Epidermal melanocyte (primary cell): ENCODE data around the gene SCOC.
"Not testable (repeated sequence)": the region's sequence is repeated elsewhere in the genome, so short reads cannot be mapped to it uniquely, and the experiment has no call there.

Source experiments
- DNase-seq: peaks from one replicate; pipeline ENCODE4 v3.0.0; 2011; ENCODE audit warnings: low spot score; ENCODE audit not compliant: insufficient read length

Gene SCOC

DNA sequence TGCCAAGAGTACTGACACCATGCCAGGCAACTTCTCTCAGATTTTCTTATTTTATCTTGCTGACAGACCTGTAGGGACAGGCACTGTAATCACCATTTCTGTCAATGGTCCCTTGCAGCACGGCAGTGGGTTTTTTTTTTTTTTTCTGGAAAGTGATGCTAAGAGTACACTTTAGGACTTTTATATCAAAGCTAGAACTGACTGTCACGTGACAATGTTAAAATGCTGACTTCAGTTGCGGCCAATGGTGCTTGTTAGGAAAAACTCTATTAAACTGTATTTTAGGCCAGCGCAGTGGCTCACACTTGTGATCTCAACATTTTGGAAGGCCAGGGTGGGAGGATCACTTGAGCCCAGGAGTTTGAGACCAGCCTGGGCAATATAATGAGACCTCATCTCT is 12.3 kb upstream of the SCOC start:
- DNase-seq = no peak

GRCh38 chr4:140363051-140363450 is 10.4 kb upstream of the SCOC start:
- no peak for DNase-seq

- DNase-seq = no peak
Observed at GRCh38 chr4:140363558-140363957, 9.9 kb upstream of the SCOC start.

DNA sequence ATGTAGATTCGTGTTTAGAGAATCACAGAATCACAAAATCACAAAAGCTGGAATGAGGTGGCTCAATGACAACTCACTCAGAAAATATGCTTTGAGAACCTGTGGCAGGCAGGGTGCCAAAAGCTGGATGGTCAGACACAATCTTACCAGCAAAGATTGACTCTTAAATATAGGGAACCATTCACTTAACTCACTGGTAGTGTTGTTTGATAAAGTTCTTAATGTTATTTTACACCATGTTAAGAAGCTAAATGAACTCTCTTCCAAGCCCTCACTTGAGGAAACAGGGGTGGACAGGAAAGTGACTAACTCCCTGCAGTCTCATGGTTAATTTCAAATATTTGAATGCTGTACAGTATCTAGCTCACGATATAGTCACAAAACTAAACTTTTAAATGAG is 5.7 kb upstream of the SCOC start:
- no peak for DNase-seq

DNA sequence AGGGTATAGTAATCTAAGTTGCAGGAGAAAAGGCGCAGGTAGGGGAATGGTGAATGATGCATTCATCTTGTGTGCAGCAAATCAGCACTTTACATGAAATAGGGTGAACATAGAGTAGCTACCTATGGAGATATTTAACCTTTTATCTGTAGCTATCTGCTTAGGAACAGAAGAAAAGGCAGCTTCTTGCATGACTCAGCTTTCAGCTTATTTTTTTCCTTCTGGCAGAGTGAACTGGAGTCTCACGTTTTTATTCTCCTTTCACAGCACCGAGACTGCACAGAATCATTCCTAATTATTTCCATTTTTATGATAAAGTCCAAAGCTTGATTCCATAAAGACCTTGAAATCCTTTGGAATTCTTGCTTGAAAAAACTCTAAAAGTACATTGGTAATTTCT is 4.8 kb upstream of the SCOC start:
- no peak for DNase-seq

- DNase-seq = no peak
Observed at GRCh38 chr4:140372751-140373327, 607 bp upstream of the SCOC start.

- DNase-seq = no peak
Observed at GRCh38 chr4:140374130-140374477, 658 bp downstream of the SCOC start.

GRCh38 chr4:140382732-140383131 is 9.3 kb downstream of the SCOC start:
- no peak for DNase-seq

- no peak for DNase-seq
Observed at GRCh38 chr4:140388015-140388414, 14.6 kb downstream of the SCOC start.

- no peak for DNase-seq
Observed at GRCh38 chr4:140395668-140396067, 22.2 kb downstream of the SCOC start.

- DNase-seq = no peak
Observed at GRCh38 chr4:140400111-140400510, 26.7 kb downstream of the SCOC start.

DNA sequence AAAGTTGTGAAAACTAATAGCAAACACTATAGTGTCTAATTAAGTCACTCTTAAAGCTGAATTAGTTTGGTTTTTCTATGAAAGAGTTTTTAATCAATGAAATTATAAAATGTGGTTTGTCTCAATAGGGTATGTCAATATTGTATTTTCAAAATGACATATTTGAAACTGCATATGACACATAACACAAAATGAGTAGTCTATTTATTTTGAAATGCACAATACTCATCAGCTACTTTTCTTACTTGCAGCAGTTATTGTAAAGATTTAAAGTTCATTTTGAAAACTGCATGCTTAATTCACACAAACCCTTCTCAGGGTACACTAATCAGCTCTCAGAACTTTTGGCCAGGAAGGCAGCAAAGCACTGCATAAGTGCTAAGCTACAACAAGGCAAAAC is 32.8 kb downstream of the SCOC start:
- no peak for DNase-seq

DNA sequence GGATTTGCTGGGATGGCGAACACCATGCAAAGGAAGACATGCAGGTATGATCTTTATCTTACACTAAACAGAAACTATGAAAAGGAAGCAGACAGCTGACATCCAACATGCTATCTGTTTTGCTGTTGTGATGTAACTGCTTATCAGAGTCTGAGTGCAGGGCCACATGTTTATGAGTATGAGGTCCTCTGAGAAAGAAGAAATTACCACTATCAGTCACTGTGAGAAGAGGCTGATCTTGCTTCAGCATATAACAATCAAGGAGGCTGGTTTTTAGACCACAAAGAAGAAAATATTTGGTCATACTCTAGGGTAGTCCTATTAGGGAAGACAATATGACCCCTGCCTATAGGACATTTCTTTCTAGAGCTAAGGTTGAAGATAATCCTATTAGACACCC is 35.5 kb downstream of the SCOC start:
- no peak for DNase-seq

- DNase-seq = not testable (repeated sequence)
Observed at GRCh38 chr4:140413130-140413969, 39.9 kb downstream of the SCOC start.

- DNase-seq = no peak
Observed at GRCh38 chr4:140423106-140423505, 49.7 kb downstream of the SCOC start.

- DNase-seq = no peak
Observed at GRCh38 chr4:140426610-140427105, 53.2 kb downstream of the SCOC start.

- DNase-seq = peak; percentile 38
Observed at GRCh38 chr4:140427106-140427918, 53.9 kb downstream of the SCOC start, which contains the start of gene CLGN. Gene CLGN (minus strand): TSS chr4:140427648. CDS start chr4:140413078, 14,570 bp downstream.

GRCh38 chr4:140427919-140428471 is 54.5 kb downstream of the SCOC start:
- peak; percentile 16 for DNase-seq
